ENCODE data around the gene NME3.

NME3 gene

DNA sequence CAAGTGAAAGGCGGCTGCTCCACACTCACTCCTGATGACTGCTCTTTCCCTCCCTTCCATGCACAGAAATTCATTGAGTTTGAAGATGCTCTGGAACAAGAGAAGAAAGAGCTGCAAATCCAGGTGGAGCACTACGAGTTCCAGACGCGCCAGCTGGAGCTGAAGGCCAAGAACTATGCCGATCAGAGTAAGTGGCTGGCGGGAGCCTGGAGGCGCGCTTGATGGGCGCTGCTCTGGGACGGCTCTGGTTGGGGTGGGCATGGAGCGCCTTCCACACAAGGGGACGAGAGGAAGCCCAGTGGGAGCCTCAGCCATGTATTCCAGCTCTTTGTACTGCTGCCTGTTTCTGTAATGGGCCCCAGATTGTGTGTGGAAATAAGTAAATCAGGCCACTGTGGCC lies 46.9 kb downstream of the NME3 start:
- DNase-seq (ENCODE audit: low read depth) = no peak

DNA sequence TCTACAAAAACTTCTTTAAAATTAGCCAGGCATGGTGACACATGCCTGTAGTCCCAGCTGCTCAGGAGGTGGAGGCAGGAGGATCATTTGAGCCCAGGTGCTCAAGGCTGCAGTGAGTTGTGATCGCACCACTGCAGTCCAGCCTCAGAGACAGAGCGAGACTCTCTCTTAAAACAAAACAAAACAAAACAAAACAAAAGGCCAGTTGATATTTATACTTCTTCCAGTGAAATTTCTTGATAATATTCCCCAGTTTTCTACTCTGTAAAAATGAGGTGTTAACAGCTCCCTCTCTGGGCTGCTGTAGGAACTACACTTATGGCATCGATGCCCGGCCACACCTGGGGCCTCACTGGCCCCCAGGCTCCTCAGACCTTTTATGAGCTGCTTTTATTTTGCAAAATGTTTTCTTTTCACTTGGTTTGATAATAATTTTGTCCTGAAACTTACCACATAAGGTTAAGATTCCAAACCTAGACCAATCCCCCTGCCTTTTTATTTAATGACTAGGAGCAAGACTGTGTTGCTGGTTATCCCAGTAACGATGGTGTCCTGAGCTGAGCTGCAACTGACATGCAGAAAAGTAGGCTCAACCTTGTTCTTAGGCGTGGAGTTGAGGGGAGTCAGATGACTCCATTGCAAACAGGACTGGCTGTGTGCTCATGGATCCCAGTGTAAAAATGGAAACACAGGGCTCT lies 47.7 kb downstream of the NME3 start:
- DNase-seq (ENCODE audit: low read depth) = peak; percentile 62

DNA sequence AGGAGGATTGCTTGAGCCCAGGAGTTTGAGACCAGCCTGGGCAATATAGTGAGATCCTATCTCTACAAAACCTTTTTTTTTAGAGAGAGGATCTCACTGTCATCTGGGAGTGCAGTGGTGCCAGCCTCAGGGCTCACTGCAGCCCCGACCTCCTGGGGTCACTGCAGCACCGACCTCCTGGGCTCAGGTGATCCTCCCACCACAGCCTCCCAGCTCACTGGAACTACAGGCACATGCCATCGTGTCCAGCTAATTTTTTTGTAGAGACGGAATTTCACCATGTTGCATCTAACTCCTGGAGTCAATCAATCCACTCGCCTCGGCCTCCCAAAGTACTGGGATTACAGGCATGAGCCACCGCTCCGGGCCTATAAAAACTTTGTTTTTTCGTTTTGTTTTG lies 50.0 kb downstream of the NME3 start:
- DNase-seq (ENCODE audit: low read depth) = no peak

Measured in ELR (cell line).